GM11168 (cell line): ENCODE data around the gene SERPINB5.
"Not testable (repeated sequence)": the region's sequence is repeated elsewhere in the genome, so short reads cannot be mapped to it uniquely, and the experiment has no call there.

Experiments
- in situ Hi-C: fragments of 300-500 bp; cut with MboI; formaldehyde crosslinking; loops from one replicate; pipeline ENCODE4 v1.12.0; 2022; ENCODE audit warnings: low sequenced_read_pairs; ENCODE audit not compliant: unreplicated experiment

SERPINB5 gene

DNA sequence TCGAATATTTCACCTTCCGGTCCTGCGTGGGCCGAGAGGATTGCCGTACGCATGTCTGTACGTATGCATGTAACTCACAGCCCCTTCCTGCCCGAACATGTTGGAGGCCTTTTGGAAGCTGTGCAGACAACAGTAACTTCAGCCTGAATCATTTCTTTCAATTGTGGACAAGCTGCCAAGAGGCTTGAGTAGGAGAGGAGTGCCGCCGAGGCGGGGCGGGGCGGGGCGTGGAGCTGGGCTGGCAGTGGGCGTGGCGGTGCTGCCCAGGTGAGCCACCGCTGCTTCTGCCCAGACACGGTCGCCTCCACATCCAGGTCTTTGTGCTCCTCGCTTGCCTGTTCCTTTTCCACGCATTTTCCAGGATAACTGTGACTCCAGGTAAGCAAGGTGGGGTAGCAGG, at the start of gene SERPINB5:
Gene SERPINB5, plus strand, starts transcription at position 291 of the 400 bp plus-strand sequence. CDS start 7,471 bp downstream, outside the sequence.
- in situ Hi-C loops, result no loop called here

GRCh38 chr18:63427558-63427957, 49.2 kb upstream of the SERPINB5 start:
- in situ Hi-C loops, result no loop called here

- in situ Hi-C loops, result loop anchor here (5.0 kb wide), 2 partner anchors 83 to 413 kb away; no protein-coding TSS in a partner anchor
Measured at GRCh38 chr18:63430526-63430925, 46.2 kb upstream of the SERPINB5 start.

DNA sequence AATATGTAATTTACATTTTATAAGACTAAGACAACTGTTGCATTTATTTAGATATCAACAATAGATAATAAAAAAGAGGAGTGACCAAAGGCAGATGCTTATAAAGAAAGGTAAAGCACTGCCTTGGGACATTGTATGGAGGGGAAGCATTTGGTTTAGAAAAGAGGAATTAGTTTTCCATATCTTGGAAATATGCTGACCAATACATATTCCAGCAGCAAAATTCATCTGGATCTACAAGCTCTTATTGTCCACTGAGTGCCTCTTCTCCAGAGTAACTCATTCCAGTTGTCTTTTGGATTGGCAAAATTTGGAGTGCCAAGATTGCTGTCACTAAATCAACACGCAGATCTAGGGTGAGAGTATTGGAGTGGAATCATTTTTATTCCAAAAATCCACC, 45.6 kb upstream of the SERPINB5 start:
- in situ Hi-C loops, result loop anchor here (5.0 kb wide), 2 partner anchors 84 to 414 kb away; no protein-coding TSS in a partner anchor

DNA sequence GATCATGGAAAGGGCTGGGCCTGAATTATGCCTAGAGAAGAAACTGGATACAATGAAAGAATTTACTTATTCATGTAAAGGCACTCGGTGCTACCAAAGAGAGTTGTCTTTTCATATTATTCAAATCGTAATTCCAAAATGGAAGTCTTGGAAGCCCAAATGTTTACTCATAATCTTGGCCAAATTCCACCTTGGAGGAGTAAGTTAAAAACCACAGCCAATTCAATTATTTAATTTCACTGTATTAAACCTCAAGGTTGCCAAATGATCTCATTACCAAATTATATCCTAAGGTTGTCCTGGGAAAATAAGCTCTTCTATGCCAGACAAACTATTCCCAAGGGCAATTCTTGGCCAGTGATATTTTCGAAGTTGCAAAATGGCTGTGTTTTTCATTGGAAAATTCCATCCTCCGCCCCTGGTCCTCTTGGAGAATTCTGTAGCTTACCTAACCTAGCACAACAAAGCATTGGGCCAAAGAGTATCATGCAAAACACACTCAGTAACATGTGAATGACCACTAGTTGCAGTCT, 43.4 kb upstream of the SERPINB5 start:
- in situ Hi-C loops, result loop anchor here (5.0 kb wide), 2 partner anchors 86 to 416 kb away; no protein-coding TSS in a partner anchor

GRCh38 chr18:63438181-63438580, 38.6 kb upstream of the SERPINB5 start:
- in situ Hi-C loops, result no loop called here

DNA sequence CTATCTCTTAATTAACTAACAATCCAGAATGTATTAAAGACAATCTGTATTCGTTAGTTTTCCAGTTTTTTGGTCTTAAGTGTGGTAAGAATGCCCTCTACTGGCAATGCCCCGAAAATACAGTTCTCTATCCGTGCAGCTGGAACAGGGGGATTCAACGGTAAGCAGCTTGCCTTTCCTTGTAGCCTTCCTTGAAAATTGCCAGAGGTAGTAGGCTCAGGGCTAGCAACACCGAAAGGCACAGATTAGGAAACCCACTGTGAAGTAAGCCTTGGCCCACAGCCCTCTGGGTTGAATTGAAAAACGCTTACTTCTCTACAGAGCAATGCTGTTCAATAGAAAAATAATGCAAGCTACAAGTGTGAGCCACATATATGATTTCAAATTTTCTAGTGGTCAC, 37.4 kb upstream of the SERPINB5 start:
- in situ Hi-C loops, result no loop called here

GRCh38 chr18:63440219-63440618, 36.5 kb upstream of the SERPINB5 start:
- in situ Hi-C loops, result no loop called here

DNA sequence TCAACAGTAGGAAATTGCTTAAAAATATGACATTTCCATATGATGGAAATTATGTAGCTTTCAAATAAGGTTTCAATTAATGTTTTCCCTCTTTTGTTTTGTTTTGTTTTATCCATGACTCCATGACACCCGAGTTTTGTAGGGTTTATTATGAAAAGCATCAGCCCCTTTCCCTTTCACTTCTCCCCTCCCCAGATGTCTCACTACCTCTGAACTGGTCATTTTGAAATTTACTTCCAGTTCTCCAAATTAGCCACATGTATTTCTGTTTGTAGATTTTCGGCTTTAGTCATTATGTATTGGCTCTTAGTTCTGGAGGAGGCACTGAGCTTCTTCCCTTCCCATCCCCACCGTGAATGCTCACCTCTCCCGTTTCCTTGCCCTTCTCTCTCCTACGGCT, 35.9 kb upstream of the SERPINB5 start:
- in situ Hi-C loops, result no loop called here

- in situ Hi-C loops, result no loop called here
Measured at GRCh38 chr18:63443829-63444228, 32.9 kb upstream of the SERPINB5 start.

DNA sequence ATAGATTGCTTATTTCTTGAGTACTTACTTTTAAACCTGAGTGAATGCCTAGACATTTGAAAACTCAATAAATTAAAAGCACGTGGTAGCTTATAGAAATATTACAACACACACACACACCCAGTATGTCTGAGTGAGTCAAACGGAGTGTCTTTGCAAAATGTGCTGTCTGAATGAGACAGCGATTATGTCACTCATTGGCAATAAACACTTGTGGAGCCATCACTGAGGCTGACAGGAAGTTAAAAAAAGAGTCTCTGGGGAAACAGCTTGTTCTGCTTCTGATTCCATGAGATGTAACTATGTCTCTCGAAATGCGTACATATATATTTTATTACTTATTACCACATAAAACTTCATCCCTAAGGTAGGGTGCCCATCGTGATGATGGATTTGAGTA, 32.2 kb upstream of the SERPINB5 start:
- in situ Hi-C loops, result no loop called here

DNA sequence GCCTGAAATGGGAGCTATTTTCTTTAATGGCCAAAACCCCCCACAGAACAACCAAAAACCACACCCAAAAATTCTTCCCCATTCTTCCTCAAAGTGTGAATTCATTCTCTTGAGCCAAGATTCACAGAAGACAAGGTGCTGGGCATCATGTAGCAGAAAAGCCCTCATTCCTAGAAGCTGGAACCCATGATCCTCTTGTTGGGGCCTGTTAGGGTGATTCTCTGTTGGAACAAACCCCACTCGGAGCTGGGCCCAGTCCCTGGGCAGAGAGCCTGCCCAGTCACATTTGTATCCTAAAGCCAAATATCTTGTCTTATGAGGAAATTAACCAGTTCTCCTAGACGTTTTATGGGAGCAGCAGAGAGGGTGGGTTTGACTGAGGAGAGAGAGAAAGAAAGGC, 31.7 kb upstream of the SERPINB5 start:
- in situ Hi-C loops, result no loop called here

DNA sequence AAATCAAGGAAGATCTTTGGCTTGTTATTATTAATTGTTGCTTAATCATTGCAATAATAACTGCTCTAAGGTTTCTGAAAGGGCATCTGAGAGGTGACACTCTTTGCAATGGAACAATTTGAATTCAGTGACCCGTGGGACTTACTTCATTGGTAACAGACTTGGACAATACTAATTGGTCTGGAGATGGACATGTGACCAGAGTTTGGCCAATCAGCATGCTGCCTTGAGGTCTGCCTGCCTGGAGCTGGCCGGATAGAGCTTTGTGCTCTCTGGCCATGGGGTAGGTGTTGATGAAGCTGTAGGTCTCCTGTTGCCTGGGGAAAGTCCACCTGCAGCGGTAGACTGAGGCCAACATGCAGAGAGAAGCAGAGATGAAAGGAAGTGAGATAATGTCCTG, 30.5 kb upstream of the SERPINB5 start:
- in situ Hi-C loops, result no loop called here

DNA sequence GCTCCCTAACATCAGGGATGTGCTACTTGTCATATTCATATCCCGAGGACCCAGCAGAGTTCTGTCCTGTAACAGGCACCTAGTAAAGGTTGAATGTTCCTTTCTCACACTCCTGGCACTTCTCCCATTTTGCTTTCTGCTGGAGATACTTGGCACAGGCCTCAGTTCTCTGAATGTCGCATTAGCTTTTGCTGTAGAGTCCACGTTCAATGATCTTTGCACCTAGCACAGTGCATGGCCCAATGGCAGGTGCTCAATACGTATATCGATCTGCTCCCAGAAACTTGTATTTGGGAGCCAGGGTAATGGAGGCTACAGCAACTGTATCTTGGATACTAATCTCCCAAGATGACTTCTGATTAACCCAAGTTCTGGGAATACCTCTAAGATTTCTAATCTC, 29.7 kb upstream of the SERPINB5 start:
- in situ Hi-C loops, result no loop called here

DNA sequence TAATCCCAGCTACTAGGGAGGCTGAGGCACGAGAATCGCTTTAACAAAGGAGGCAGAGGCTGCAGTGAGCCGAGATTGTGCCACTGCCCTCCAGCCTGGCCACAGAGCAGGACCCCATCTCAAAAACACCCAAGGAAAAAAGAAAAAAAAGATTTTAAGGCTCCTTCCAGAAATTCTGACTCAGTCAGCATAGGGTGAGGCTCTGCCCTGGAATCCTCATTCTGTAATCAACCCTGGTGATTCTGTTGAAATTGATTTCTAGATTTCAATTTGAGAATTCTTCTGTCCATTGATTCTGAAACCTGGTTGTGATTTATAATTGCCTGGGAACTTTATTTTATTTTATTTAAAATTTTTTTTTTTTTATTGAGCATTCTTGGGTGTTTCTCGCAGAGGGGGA, 27.3 kb upstream of the SERPINB5 start:
- in situ Hi-C loops, result no loop called here

GRCh38 chr18:63451799-63452660, 24.7 kb upstream of the SERPINB5 start:
- in situ Hi-C loops, result no loop called here

- in situ Hi-C loops, result not testable (repeated sequence)
Measured at GRCh38 chr18:63452751-63453150, 24.0 kb upstream of the SERPINB5 start.

DNA sequence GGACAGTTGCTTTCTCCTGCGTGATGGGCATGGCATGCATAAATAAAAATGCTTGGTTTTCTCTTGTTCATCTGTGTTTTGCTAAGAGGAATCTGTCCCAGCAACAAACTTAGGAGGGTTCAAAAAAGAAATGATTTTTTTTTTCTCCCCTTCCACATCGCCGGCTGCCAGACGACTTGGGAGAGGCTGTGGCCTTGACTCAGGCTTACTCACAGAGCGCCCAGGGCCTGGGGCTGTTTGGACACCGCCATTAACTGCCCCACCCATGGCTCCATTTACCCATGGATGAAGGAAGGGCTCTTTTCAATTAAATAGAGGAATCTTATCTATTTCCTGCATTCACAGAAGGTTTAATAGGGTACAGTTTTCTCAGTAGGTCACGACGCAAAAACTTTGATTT, 22.3 kb upstream of the SERPINB5 start:
- in situ Hi-C loops, result no loop called here

DNA sequence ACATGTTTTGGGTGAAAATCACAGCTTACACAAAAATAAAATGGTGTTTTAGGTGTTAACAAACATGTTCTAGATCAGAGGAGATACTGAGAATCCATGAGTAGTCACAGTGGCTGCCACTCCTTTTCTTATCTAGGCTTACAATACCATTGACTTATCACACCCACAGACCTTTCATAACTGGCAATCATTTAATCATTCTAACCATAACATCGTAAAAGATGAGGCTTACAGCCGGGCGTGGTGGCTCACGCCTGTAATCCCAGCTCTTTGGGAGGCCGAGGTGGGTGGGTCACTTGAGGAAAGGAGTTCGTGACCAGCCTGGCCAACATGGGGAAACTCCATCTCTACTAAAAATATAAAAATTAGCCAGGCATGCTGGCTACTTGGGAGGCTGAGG, 18.8 kb upstream of the SERPINB5 start:
- in situ Hi-C loops, result no loop called here

GRCh38 chr18:63460414-63460813, 16.3 kb upstream of the SERPINB5 start:
- in situ Hi-C loops, result no loop called here

- in situ Hi-C loops, result no loop called here
Measured at GRCh38 chr18:63464434-63464833, 12.3 kb upstream of the SERPINB5 start.

- in situ Hi-C loops, result no loop called here
Measured at GRCh38 chr18:63465059-63465458, 11.7 kb upstream of the SERPINB5 start.
